Gastroesophageal sphincter (tissue), 4 donors: ENCODE results near the gene POFUT2. TPM values are rescaled to one million over a fixed set of nuclear protein-coding genes. Genes with fewer than 3 reads are reported as not detected.

Source experiments
- ATAC-seq: fragments of 150-250 bp; one replicate; pipeline ENCODE4 v1.9.1; 2016; ENCODE audit warnings: mild to moderate bottlenecking, moderate library complexity
- H3K27ac ChIP-seq, 4 donors: fragments of 200-600 bp; sonication (generic) in 3 of 4; 1 replicate in 3 of 4; 2 replicates in 1 of 4; pipeline ENCODE4 v1.5.1; 2016 to 2019
- H3K27me3 ChIP-seq: fragments of 200-600 bp; sonication (generic); one replicate; pipeline ENCODE4 v1.5.1; 2019
- H3K36me3 ChIP-seq, 2 donors: fragments of 200-600 bp; sonication (generic); one replicate each; pipeline ENCODE4 v1.5.1; 2019; ENCODE audit warnings: control low read depth in 1 of 2
- H3K4me1 ChIP-seq, 3 donors: fragments of 200-600 bp; sonication (generic); 1 replicate in 2 of 3; 2 replicates in 1 of 3; pipeline ENCODE4 v1.5.1; 2016 to 2019; ENCODE audit warnings: control low read depth in 2 of 3
- H3K4me3 ChIP-seq, 2 donors: fragments of 200-600 bp; sonication (generic); one replicate each; pipeline ENCODE4 v1.5.1; 2019; ENCODE audit warnings: mild to moderate bottlenecking in 1 of 2, moderate library complexity in 1 of 2
- H3K9me3 ChIP-seq, 3 donors: fragments of 200-600 bp; sonication (generic); one replicate each; pipeline ENCODE4 v1.5.1; 2017 to 2019; ENCODE audit warnings: control low read depth in 2 of 3
- EP300 ChIP-seq: sonication (generic); formaldehyde crosslinking; IDR thresholded peaks from one replicate; pipeline ENCODE4 v1.6.1; 2017; ENCODE audit warnings: antibody characterized with exemption, mild to moderate bottlenecking
- POLR2A ChIP-seq, 2 donors: fragments of 450-650 bp; IDR thresholded peaks; one replicate each; pipeline ENCODE4 v1.6.1; 2017; ENCODE audit warnings: antibody characterized with exemption in 2 of 2, mild to moderate bottlenecking in 2 of 2, moderate library complexity in 1 of 2
- POLR2AphosphoS5 ChIP-seq: sonication (generic); formaldehyde crosslinking; IDR thresholded peaks from one replicate; pipeline ENCODE4 v1.6.1; 2017; ENCODE audit warnings: antibody characterized with exemption
- WGBS, 2 donors: methylation state at CpG; one replicate each; pipeline ENCODE4 v1.1.5; 2018; ENCODE audit warnings: low coverage in 1 of 2; 5-methylcytosine and 5-hydroxymethylcytosine counted together
- total RNA-seq, 4 donors: library from RNA; depleted of rRNA; stranded (reverse); fragments of >200 nt; gene quantifications; one replicate each; pipeline ENCODE4 v1.1.0, GENCODE V29; 2016
- TF ChIP-seq, protein P1 (sequence below), 4 experiments: fragments of 200-600 bp in 2 of 4; fragments of 450-650 bp in 2 of 4; sonication (generic) in 1 of 4; IDR thresholded peaks; one replicate each; pipeline ENCODE4 v1.5.1; 2017 to 2019; ENCODE audit warnings: antibody characterized with exemption in 4 of 4, mild to moderate bottlenecking in 2 of 4, moderate library complexity in 2 of 4

Gene POFUT2
- total RNA-seq, 4 donors from 2014 or later = 17.6 to 31.1 (median 24.2) TPM

DNA sequence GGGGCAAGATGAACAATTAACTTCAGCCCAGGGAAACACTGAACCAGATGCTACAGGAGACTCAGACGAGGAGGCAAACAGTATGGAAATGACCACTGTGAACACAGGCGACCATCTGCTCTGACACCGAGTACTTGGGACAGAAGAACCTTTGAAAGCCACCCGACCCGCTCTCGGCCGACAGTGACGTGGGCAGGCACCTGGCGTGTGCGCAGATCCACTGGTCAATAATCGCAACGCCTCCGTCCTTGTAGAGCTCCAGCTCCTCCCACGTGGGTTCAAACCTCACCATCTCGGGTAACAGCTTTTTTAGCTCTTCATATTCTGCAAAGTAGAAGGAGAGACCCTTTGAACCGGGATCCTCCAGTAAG lies 20.3 kb downstream of the POFUT2 start:
- Histone ChIP-seq H3K36me3 (peaks cover 0 to 97% of the 10 kb centered on the region in 2 donors), H3K27me3 (no peaks in the 10 kb centered on the region), H3K9me3 (peaks cover 0 to 11% (median 0%) of the 10 kb centered on the region in 3 donors), H3K4me3 (no peak overlapping the region), H3K27ac (no peak overlapping the region), H3K4me1 (no peaks in the 10 kb centered on the region)
- ATAC-seq = no peak
- no peak for TF ChIP-seq EP300
- TF ChIP-seq, protein P1, sequence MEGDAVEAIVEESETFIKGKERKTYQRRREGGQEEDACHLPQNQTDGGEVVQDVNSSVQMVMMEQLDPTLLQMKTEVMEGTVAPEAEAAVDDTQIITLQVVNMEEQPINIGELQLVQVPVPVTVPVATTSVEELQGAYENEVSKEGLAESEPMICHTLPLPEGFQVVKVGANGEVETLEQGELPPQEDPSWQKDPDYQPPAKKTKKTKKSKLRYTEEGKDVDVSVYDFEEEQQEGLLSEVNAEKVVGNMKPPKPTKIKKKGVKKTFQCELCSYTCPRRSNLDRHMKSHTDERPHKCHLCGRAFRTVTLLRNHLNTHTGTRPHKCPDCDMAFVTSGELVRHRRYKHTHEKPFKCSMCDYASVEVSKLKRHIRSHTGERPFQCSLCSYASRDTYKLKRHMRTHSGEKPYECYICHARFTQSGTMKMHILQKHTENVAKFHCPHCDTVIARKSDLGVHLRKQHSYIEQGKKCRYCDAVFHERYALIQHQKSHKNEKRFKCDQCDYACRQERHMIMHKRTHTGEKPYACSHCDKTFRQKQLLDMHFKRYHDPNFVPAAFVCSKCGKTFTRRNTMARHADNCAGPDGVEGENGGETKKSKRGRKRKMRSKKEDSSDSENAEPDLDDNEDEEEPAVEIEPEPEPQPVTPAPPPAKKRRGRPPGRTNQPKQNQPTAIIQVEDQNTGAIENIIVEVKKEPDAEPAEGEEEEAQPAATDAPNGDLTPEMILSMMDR (IDR thresholded peaks at IDR 0.05) = no peak
- no peak for TF ChIP-seq POLR2AphosphoS5
- TF ChIP-seq POLR2A (IDR thresholded peaks at IDR 0.05) = no peak
- WGBS, 2 donors = 89 to 93% methylated on average over 7 to 15 of the region's 16 CpGs

DNA sequence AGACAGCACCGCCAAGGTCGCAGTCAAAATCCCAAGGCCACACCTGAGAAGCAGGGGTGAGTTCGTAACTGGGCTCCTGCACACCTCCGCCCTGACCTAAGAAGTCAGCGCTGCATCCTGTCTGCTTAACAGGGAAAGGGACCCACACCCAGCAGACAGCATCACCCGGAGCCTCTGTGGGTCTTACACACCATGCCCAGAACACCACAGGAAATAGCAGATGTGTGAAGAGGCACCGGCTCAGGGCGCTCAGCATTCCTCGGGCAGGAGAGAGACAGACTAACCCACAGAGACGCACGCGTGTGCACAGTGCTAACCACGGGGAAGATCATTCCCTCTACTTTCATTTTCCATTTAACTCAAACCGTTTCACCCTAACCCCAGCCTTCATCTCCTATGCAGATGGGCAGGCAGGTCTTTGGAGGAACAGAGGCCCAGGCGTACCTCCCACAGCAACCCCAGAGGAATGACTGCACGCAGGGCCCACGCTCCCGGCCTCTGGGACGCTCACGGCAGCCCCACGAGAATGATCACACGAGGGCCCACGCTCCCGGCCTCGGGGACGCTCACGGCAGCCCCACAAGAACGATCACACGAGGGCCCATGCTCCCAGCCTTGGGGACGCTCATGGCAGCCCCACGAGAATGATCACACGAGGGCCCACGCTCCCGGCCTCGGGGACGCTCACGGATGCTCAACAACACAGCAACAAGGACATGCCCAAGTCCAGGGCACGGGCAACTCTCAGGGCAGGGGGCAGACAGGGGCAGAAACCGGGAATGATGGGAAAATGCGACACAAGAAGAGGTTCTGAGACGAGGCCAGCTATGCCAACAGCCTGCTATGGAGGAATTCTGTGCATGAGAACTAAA lies 20.9 kb downstream of the POFUT2 start:
- H3K36me3 ChIP-seq = peaks cover 0 to 96% of the 10 kb centered on the region in 2 donors

DNA sequence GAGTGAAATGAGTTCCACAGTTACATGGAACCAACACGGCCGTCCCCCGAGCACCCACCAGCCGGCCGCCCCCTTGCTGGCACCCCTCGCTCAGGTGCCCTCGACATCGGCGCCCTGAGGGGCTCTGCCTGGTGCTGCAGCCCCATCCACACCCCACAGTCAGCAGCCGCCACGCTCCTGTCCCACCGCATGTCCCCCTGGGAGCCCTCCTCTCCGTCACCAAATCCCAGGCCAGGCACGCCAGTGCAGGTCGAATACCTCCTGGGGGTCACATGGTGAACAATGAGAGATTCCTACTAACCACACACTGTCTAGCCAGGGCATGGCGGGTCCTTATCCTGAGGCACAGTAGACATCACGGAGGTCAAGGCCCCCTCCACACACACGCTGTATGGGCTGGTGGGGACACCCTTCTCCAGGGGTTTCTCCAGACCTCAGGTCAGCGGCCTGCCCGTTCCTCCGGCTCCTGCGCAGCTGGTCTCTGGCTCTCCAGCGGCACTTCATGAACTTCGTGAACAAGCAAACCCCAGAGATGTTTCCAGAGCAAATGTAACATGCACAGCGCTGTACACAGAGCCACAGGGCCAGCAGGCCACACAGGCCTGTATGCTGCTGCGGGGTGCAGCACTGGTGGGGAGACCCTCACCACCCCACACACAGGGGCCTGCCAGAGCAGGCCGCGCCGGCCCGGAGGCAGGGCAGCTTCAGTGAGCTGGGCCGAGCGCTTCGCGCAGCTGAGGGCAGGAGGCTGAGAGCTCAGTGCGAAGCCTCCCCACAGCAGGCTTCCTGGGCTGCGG lies 21.8 kb downstream of the POFUT2 start:
- H3K36me3 ChIP-seq = peaks cover 0 to 88% of the 10 kb centered on the region in 2 donors
- H3K27ac ChIP-seq = no peak overlapping the region
- H3K4me1 ChIP-seq = no peaks in the 10 kb centered on the region
- no peak for ATAC-seq
- WGBS, 2 donors = 90% methylated on average over 2 to 4 of the region's 36 CpGs
- H3K9me3 ChIP-seq = no peaks in the 10 kb centered on the region
- no peak for TF ChIP-seq EP300
- TF ChIP-seq, protein P1 (IDR thresholded peaks at IDR 0.05) = no peak
- TF ChIP-seq POLR2AphosphoS5 = no peak
- TF ChIP-seq POLR2A (IDR thresholded peaks at IDR 0.05) = no peak
- H3K27me3 ChIP-seq = no peaks in the 10 kb centered on the region
- no peak overlapping the region for H3K4me3 ChIP-seq

More for the DNA sequence above, 20.9 kb downstream of the POFUT2 start:
- 87 to 90% methylated on average over 2 to 3 of the region's 41 CpGs for WGBS, 2 donors
- TF ChIP-seq POLR2AphosphoS5 (no peak), EP300 (no peak), POLR2A (IDR thresholded peaks at IDR 0.05) (no peak)
- TF ChIP-seq, protein P1 (IDR thresholded peaks at IDR 0.05) = no peak
- ATAC-seq = no peak
- Histone ChIP-seq H3K27me3 (no peaks in the 10 kb centered on the region), H3K27ac (no peak overlapping the region), H3K4me1 (no peaks in the 10 kb centered on the region), H3K4me3 (no peak overlapping the region), H3K9me3 (peaks cover 0 to 6% (median 0%) of the 10 kb centered on the region in 3 donors)

DNA sequence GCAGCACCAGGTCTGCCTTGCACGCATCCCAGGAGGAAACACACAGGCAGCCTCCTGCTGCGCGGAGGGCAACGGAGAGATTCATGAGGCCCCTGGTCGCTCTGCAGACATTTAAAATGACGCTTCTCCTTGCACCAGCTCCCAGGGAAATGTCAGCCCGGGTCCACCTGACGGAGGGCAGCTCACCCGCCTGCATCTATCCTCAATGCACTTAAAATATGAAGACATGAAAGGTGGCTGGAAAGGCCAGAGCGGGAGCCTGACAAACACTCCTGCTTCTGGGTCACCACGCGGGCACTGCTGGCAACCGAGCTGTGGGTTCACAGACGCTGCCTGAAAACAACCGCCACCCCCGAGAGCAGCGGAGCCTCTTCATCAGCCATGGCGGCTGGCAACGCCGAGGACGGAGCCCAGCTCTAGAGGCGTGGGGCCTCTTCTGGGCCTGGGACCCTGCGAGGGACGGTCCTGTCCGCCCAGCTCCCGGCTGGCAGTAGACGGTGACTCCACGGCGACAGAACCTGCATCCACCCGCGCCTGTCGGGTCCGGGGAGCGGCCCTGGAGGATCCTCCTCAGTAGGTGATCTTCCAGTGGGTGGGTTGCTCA lies 22.7 kb downstream of the POFUT2 start:
- TF ChIP-seq POLR2AphosphoS5 = no peak
- no peak for TF ChIP-seq POLR2A (IDR thresholded peaks at IDR 0.05)
- Histone ChIP-seq H3K9me3 (no peaks in the 10 kb centered on the region), H3K27ac (no peak overlapping the region), H3K4me1 (no peaks in the 10 kb centered on the region), H3K27me3 (no peaks in the 10 kb centered on the region), H3K4me3 (no peak overlapping the region), H3K36me3 (peaks cover 0 to 79% of the 10 kb centered on the region in 2 donors)
- 80% methylated on average over 1 of the region's 34 CpGs; no CpG with 5 or more reads in 1 of the 2 donors for WGBS, 2 donors
- no peak for ATAC-seq
